ENCODE data around the gene KCTD8.

GRCh38 chr4:44487341-44487740 lies 38.7 kb upstream of the KCTD8 start:
- TF ChIP-seq POLR2A (IDR thresholded peaks at IDR 0.05; ENCODE audit: low read length) (no peak), GATA1 (IDR thresholded peaks at IDR 0.05; ENCODE audit: low read depth, low read length) (no peak)
